ENCODE results near the gene ARCN1.
"Not testable (repeated sequence)": the region's sequence is repeated elsewhere in the genome, so short reads cannot be mapped to it uniquely, and the experiment has no call there.

ARCN1 gene

GRCh38 chr11:118606157-118606843 lies 34.1 kb downstream of the ARCN1 start:
- FAIRE-seq (no peak), DNase-seq (ENCODE audit: insufficient read length, low spot score) (no peak)
- no peak for TF ChIP-seq POLR2A (IDR thresholded peaks at IDR 0.05; ENCODE audit: low read depth, low read length)

GRCh38 chr11:118606844-118607228 lies 34.6 kb downstream of the ARCN1 start:
- TF ChIP-seq POLR2A (IDR thresholded peaks at IDR 0.05; ENCODE audit: low read depth, low read length): no peak
- FAIRE-seq: no peak
- no peak for DNase-seq (ENCODE audit: insufficient read length, low spot score)

GRCh38 chr11:118607401-118608359 lies 35.5 kb downstream of the ARCN1 start, which contains the start of gene PHLDB1:
Gene PHLDB1, plus strand, starts transcription at chr11:118607615. Its CDS starts 6,222 bp downstream, at chr11:118613837.
- FAIRE-seq (no peak), DNase-seq (ENCODE audit: insufficient read length, low spot score) (no peak)
- peak; percentile 73 for TF ChIP-seq POLR2A (IDR thresholded peaks at IDR 0.05; ENCODE audit: low read depth, low read length)

GRCh38 chr11:118608360-118609227 lies 36.4 kb downstream of the ARCN1 start:
- FAIRE-seq (no peak), DNase-seq (ENCODE audit: insufficient read length, low spot score) (peak; percentile 57)
- TF ChIP-seq POLR2A (IDR thresholded peaks at IDR 0.05; ENCODE audit: low read depth, low read length): peak; percentile 25; the same call in 1 of the 2 replicates

GRCh38 chr11:118609380-118610224 lies 37.4 kb downstream of the ARCN1 start:
- no peak for FAIRE-seq
- no peak for TF ChIP-seq POLR2A (IDR thresholded peaks at IDR 0.05; ENCODE audit: low read depth, low read length)
- DNase-seq (ENCODE audit: insufficient read length, low spot score): no peak

- no peak for TF ChIP-seq POLR2A (IDR thresholded peaks at IDR 0.05; ENCODE audit: low read depth, low read length)
- FAIRE-seq (no peak), DNase-seq (ENCODE audit: insufficient read length, low spot score) (no peak)
These were observed 38.1 kb downstream of the ARCN1 start for GRCh38 chr11:118610225-118610772.

GRCh38 chr11:118610773-118611432 lies 38.7 kb downstream of the ARCN1 start:
- DNase-seq (ENCODE audit: insufficient read length, low spot score) (no peak), FAIRE-seq (no peak)
- no peak for TF ChIP-seq POLR2A (IDR thresholded peaks at IDR 0.05; ENCODE audit: low read depth, low read length)

- not testable (repeated sequence) for FAIRE-seq; DNase-seq (ENCODE audit: insufficient read length, low spot score)
These were observed 39.2 kb downstream of the ARCN1 start for GRCh38 chr11:118611433-118611795.

GRCh38 chr11:118612378-118612777 lies 40.2 kb downstream of the ARCN1 start:
- DNase-seq (ENCODE audit: insufficient read length, low spot score) (no peak), FAIRE-seq (no peak)
- TF ChIP-seq POLR2A (IDR thresholded peaks at IDR 0.05; ENCODE audit: low read depth, low read length): no peak

- DNase-seq (ENCODE audit: insufficient read length, low spot score): no peak
- TF ChIP-seq POLR2A (IDR thresholded peaks at IDR 0.05; ENCODE audit: low read depth, low read length): no peak
These were observed 42.3 kb downstream of the ARCN1 start for GRCh38 chr11:118614511-118614910.

GRCh38 chr11:118615282-118615975 lies 43.2 kb downstream of the ARCN1 start:
- FAIRE-seq (no peak), DNase-seq (ENCODE audit: insufficient read length, low spot score) (no peak)

More at GRCh38 chr11:118614511-118614910, 42.3 kb downstream of the ARCN1 start:
- no peak for FAIRE-seq

GRCh38 chr11:118615976-118616371 lies 43.8 kb downstream of the ARCN1 start:
- TF ChIP-seq POLR2A (IDR thresholded peaks at IDR 0.05; ENCODE audit: low read depth, low read length): no peak
- no peak for DNase-seq (ENCODE audit: insufficient read length, low spot score)
- no peak for FAIRE-seq

More at GRCh38 chr11:118615282-118615975, 43.2 kb downstream of the ARCN1 start:
- TF ChIP-seq POLR2A (IDR thresholded peaks at IDR 0.05; ENCODE audit: low read depth, low read length): no peak
